K562 (cell line): ENCODE results near the gene ABHD1. TPM values are rescaled to one million over a fixed set of nuclear protein-coding genes. Genes with fewer than 3 reads are reported as not detected.

Experiments
- ATAC-seq: fragments of 200-7000 bp; cut with Tn5 transposase; 3 replicates; pipeline ENCODE4 v1.9.1; 2020; ENCODE audit warnings: moderate library complexity
- BruUV-seq: library from RNA; stranded (reverse); fragments of 400-500 nt; replicated peaks from 2 replicates; lab custom pipeline; 2021; lab: Mats Ljungman, UMichigan
- CTCF ChIA-PET: fragments of 300-600 bp; formaldehyde crosslinking; extraction: SDS; loops from one replicate; lab custom pipeline; 2021; ENCODE audit warnings: low intra/inter-chr PET ratio; lab: Yijun Ruan, JAX
- POLR2A ChIA-PET: fragments of 300-600, 350-650 bp; sonication (Branson Sonifier 250); formaldehyde crosslinking; extraction: SDS; loops from one replicate; lab custom pipeline; 2021; ENCODE audit warnings: antibody characterized with exemption, inconsistent platforms; lab: Yijun Ruan, JAX
- DNase-seq, 4 experiments: peaks; one replicate each; pipeline versions ENCODE4 v3.0.0 to v3.0.0-alpha.2; 2011 to 2018; ENCODE audit warnings: low spot score in 3 of 4, mixed read lengths in 3 of 4; ENCODE audit errors: extremely low read depth in 1 of 4
- FAIRE-seq: peaks from 2 replicates; lab custom pipeline; 2011; peaks lifted over from hg19 to GRCh38; lab: Jason Lieb, UNC
- H2AFZ ChIP-seq: 2 replicates; pipeline ENCODE4 v1.6.0; 2011; ENCODE audit warnings: low read depth, low read length, control low read depth, inconsistent platforms
- H3K27ac ChIP-seq: fragments of 200-600 bp; 3 replicates; pipeline ENCODE4 v1.8.0; 2011; ENCODE audit warnings: low read depth, mild to moderate bottlenecking, control low read depth, inconsistent platforms, low read length, moderate library complexity, mixed read lengths; ENCODE audit errors: extremely low read depth
- H3K27me3 ChIP-seq, 2 experiments: fragments of 300-600 bp in 1 of 2; 2 replicates in 1 of 2; 3 replicates in 1 of 2; pipeline versions ENCODE4 v1.6.0 to v1.8.0; 2011; ENCODE audit warnings: inconsistent platforms in 2 of 2, low read length in 2 of 2, mild to moderate bottlenecking in 1 of 2, mixed read lengths in 1 of 2, moderate library complexity in 1 of 2; ENCODE audit not compliant: control insufficient read depth in 2 of 2, insufficient read depth in 2 of 2
- H3K36me3 ChIP-seq: fragments of 300-600 bp; 3 replicates; pipeline ENCODE4 v1.8.0; 2011; ENCODE audit warnings: mild to moderate bottlenecking, low read length, inconsistent platforms; ENCODE audit not compliant: control insufficient read depth, insufficient read depth
- H3K4me1 ChIP-seq, 2 experiments: fragments of 200-600 bp in 1 of 2; replicated peaks in 1 of 2; 2 replicates in 1 of 2; 3 replicates in 1 of 2; pipeline versions ENCODE4 v1.5.1 to v1.8.0; 2011; ENCODE audit warnings: inconsistent platforms in 2 of 2, low read length in 2 of 2, mild to moderate bottlenecking in 1 of 2, mixed read lengths in 1 of 2, moderate library complexity in 1 of 2; ENCODE audit not compliant: control insufficient read depth in 2 of 2, insufficient read depth in 2 of 2
- H3K4me2 ChIP-seq: 2 replicates; pipeline ENCODE4 v1.6.1; 2011; ENCODE audit warnings: low read length, control low read depth, inconsistent platforms, mixed read lengths; ENCODE audit not compliant: insufficient read depth
- H3K4me3 ChIP-seq: fragments of 200-600 bp; sonication (generic), shearing (Covaris generic); 2 replicates; pipeline ENCODE4 v1.5.1; 2016; ENCODE audit warnings: control low read depth, inconsistent platforms
- H3K79me2 ChIP-seq: fragments of 200-600 bp; 3 replicates; pipeline ENCODE4 v1.8.0; 2011; ENCODE audit warnings: low read length, inconsistent platforms; ENCODE audit not compliant: control insufficient read depth, insufficient read depth
- H3K9ac ChIP-seq, 2 experiments: 2 replicates each; pipeline versions ENCODE4 v1.6.0 to v1.6.1; 2011; ENCODE audit warnings: low read depth in 2 of 2, low read length in 2 of 2, control low read depth in 1 of 2, inconsistent platforms in 1 of 2, mild to moderate bottlenecking in 1 of 2, mixed read lengths in 1 of 2; ENCODE audit not compliant: insufficient read depth in 1 of 2
- H3K9me1 ChIP-seq: one replicate; pipeline ENCODE4 v1.6.0; 2011; ENCODE audit warnings: inconsistent platforms, mild to moderate bottlenecking, low read length, moderate library complexity; ENCODE audit not compliant: control insufficient read depth, insufficient read depth
- H3K9me3 ChIP-seq: replicated peaks from 2 replicates; pipeline ENCODE4 v1.5.1; 2011; ENCODE audit warnings: low read depth, low read length, inconsistent platforms; ENCODE audit not compliant: control insufficient read depth, insufficient read depth
- H4K20me1 ChIP-seq: replicated peaks from 2 replicates; pipeline ENCODE4 v1.6.1; 2011; ENCODE audit warnings: low read length, inconsistent platforms, mixed read lengths; ENCODE audit not compliant: control insufficient read depth, insufficient read depth
- CBX2 ChIP-seq: fragments of 200-600 bp; sonication (generic); IDR thresholded peaks from one replicate; pipeline ENCODE4 v1.6.1; 2012; ENCODE audit warnings: mild to moderate bottlenecking, low read length, inconsistent platforms; ENCODE audit not compliant: insufficient read depth, poor library complexity, severe bottlenecking
- CBX8 ChIP-seq: fragments of 200-600 bp; sonication (generic); IDR thresholded peaks from 2 replicates; pipeline ENCODE4 v1.6.1; 2012; ENCODE audit warnings: borderline replicate concordance, mixed run types, low read depth, mild to moderate bottlenecking, moderate library complexity, mixed read lengths, low read length, control low read depth, inconsistent platforms; ENCODE audit not compliant: poor library complexity, severe bottlenecking; ENCODE audit errors: extremely low read depth
- NR2C2 ChIP-seq, 2 experiments: fragments of 200-800 bp in 1 of 2; sonication (Bioruptor generic) in 1 of 2; sonication (generic) in 1 of 2; formaldehyde crosslinking in 1 of 2; IDR thresholded peaks; 2 replicates each; pipeline versions ENCODE4 v1.6.1 to v1.8.0; 2016 to 2022; ENCODE audit warnings: mild to moderate bottlenecking in 1 of 2, missing compliant biosample characterization in 1 of 2, missing genetic modification characterization in 1 of 2, missing genetic modification reagents in 1 of 2
- WGBS: fragments of 100-300 bp; shearing (Covaris generic); methylation state at CpG from one replicate; pipeline ENCODE4 v1.1.6; 2016; ENCODE audit warnings: low coverage, mixed read lengths; ENCODE audit not compliant: insufficient coverage; ENCODE audit errors: missing lambda C conversion rate; 5-methylcytosine and 5-hydroxymethylcytosine counted together
- in situ Hi-C: fragments of 300-500 bp; cut with MboI; formaldehyde crosslinking; loops from 4 replicates; pipeline ENCODE4 v1.15.0; 2018; ENCODE audit warnings: inconsistent platforms, mixed read lengths
- intact Hi-C: fragments of 100-400 bp; cut with micrococcal nuclease; formaldehyde crosslinking; loops from 2 replicates; pipeline ENCODE4 v1.14.2; 2022
- polyA plus RNA-seq, 8 experiments: library from polyadenylated mRNA; depleted of rRNA in 4 of 8; stranded (reverse) in 5 of 8; unstranded in 3 of 8; fragments of >200 nt; fragmentation: Nextera tagmentation in 2 of 8; fragmentation: Illumina TruSeq in 1 of 8; extraction: Ambion mirVana in 2 of 8; extraction: Trizol in 1 of 8; gene quantifications; 2 replicates each; pipeline versions ENCODE4 v1.2.1 to v1.2.3, GENCODE V29; 2011 to 2014; ENCODE audit warnings: inconsistent platforms in 1 of 8, missing spikeins in 1 of 8
- total RNA-seq, 7 experiments: library from RNA; depleted of rRNA in 6 of 7; stranded (reverse); fragments of >200 nt in 6 of 7; fragmentation: Illumina TruSeq in 2 of 7; extraction: Trizol in 2 of 7; gene quantifications; 2 replicates each; pipeline versions ENCODE4 v1.2.1 to v1.2.3, GENCODE V29; 2011 to 2021; ENCODE audit warnings: low replicate concordance in 1 of 7

Gene ABHD1
- total and polyA plus RNA-seq, 9 of the 15 experiments (the other 6 are each of a cell fraction or from before 2014, with no cell fraction given) = 0.10 to 0.16 (median 0.11) TPM; not detected in 5

DNA sequence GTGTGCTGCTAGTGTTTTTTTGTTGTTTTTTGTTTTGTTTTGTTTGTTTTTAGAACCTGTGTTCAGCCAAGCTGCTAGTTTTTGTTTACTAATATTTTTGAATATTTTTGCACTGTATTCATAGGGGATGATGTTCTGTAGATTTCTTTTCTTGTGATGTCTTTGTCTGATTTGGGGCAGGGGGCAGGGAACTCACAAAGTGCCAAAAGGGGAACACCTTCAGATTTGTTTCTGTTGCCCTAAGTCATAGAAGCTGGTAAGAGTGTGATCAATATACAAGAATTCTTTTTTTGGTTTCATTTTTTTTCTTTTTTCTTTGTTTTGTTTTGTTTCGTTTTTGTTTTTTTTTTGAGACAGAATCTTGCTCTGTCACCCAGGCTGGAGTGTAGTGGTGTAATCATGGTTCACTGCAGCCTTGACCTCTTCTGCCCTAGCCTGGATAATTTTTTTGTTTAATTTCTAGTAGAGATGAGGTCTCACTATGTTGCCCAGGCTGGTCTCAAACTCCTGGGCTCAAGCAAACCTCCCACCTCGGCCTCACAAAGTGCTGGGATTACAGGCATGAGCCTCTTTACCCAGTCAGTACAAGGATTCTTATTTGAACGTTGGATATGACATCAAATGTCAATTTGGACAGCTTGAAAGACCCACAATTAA is 55.9 kb downstream of the ABHD1 start:
- POLR2A ChIA-PET = no interaction called here
- no peak overlapping the region for H3K9ac ChIP-seq
- H3K4me2 ChIP-seq = no peak overlapping the region
- H3K9me1 ChIP-seq = no peaks in the 10 kb centered on the region
- H3K4me3 ChIP-seq = no peak overlapping the region
- no peak for FAIRE-seq
- H3K79me2 ChIP-seq = no peaks in the 10 kb centered on the region
- no peak overlapping the region for H2AFZ ChIP-seq
- peak; percentile 91 for TF ChIP-seq CBX2
- peak; percentile 90 for TF ChIP-seq CBX8
- no peak for TF ChIP-seq NR2C2 (CRISPR knock-in tag; IDR thresholded peaks at IDR 0.05)
- TF ChIP-seq NR2C2 (tag; IDR thresholded peaks at IDR 0.05) = no peak
- TF ChIP-seq, all 486 proteins: peak for 2
- Histone ChIP-seq H3K9me3 (no peaks in the 10 kb centered on the region), H3K4me1 (no peaks in the 10 kb centered on the region), H3K36me3 (no peaks in the 10 kb centered on the region), H3K27ac (no peak overlapping the region), H4K20me1 (no peaks in the 10 kb centered on the region), H3K27me3 (peaks cover 12 to 24% of the 10 kb centered on the region in 2 experiments; a peak in 4 of 5 replicates)
- intact Hi-C loops (no loop called here), in situ Hi-C loops (no loop called here)
- BruUV-seq = no TSS peak
- WGBS = 2% methylated on average over 3 of the region's 3 CpGs
- CTCF ChIA-PET = no interaction called here
- DNase-seq (no peak), ATAC-seq (no peak)

Other genes starting within 250 kb of the ABHD1 start
Only the 7 nearest of the 21 such genes appear.
- 186 and 199 TPM in 2 replicates for gene OST4, start 52.2 kb upstream of the ABHD1 start, total RNA-seq (2014; rRNA removed)
- gene OST4, start 52.2 kb upstream of the ABHD1 start, total RNA-seq (2014; rRNA removed; fragmentation: Illumina TruSeq; extraction: Trizol) = 263 and 292 TPM in 2 replicates
- 335 and 366 TPM in 2 replicates for gene OST4, start 52.2 kb upstream of the ABHD1 start, total RNA-seq (2015; rRNA removed; fragmentation: Illumina TruSeq; extraction: Trizol)
- gene OST4, start 52.2 kb upstream of the ABHD1 start, total RNA-seq (2021) = 239 and 266 TPM in 2 replicates
- 328 and 435 TPM in 2 replicates for gene OST4, start 52.2 kb upstream of the ABHD1 start, polyA plus RNA-seq (2011; rRNA removed)
- gene OST4, start 52.2 kb upstream of the ABHD1 start, polyA plus RNA-seq (2014; fragmentation: Illumina TruSeq; extraction: Trizol) = 503 and 545 TPM in 2 replicates
- gene OST4, start 52.2 kb upstream of the ABHD1 start, polyA plus RNA-seq (2014; fragmentation: Nextera tagmentation; extraction: Ambion mirVana) = 1,000 to 10,000 TPM; 1,144 to 1,155 TPM
- 355 and 369 TPM in 2 replicates for gene OST4, start 52.2 kb upstream of the ABHD1 start, polyA plus RNA-seq (2014; rRNA removed)
- 2.2 and 2.7 TPM in 2 replicates for gene EMILIN1, start 45.2 kb upstream of the ABHD1 start, total RNA-seq (2014; rRNA removed)
- 0.04 TPM in 1 of 2 replicates, not detected in the other for gene EMILIN1, start 45.2 kb upstream of the ABHD1 start, total RNA-seq (2014; rRNA removed; fragmentation: Illumina TruSeq; extraction: Trizol)
- gene EMILIN1, start 45.2 kb upstream of the ABHD1 start, total RNA-seq (2015; rRNA removed; fragmentation: Illumina TruSeq; extraction: Trizol) = 0.54 and 0.75 TPM in 2 replicates
- gene EMILIN1, start 45.2 kb upstream of the ABHD1 start, total RNA-seq (2021) = 1.0 and 1.5 TPM in 2 replicates
- gene EMILIN1, start 45.2 kb upstream of the ABHD1 start, polyA plus RNA-seq (2011; rRNA removed) = 0.24 and 0.43 TPM in 2 replicates
- gene EMILIN1, start 45.2 kb upstream of the ABHD1 start, polyA plus RNA-seq (2014; fragmentation: Illumina TruSeq; extraction: Trizol) = 0.06 and 0.37 TPM in 2 replicates
- not detected for gene EMILIN1, start 45.2 kb upstream of the ABHD1 start, polyA plus RNA-seq (2014; fragmentation: Nextera tagmentation; extraction: Ambion mirVana)
- 0.94 and 1.1 TPM in 2 replicates for gene EMILIN1, start 45.2 kb upstream of the ABHD1 start, polyA plus RNA-seq (2014; rRNA removed)
- gene KHK, start 37.0 kb upstream of the ABHD1 start, total RNA-seq (2014; rRNA removed) = 5.8 and 9.8 TPM in 2 replicates
- gene KHK, start 37.0 kb upstream of the ABHD1 start, total RNA-seq (2014; rRNA removed; fragmentation: Illumina TruSeq; extraction: Trizol) = 2.4 and 3.6 TPM in 2 replicates
- 8.8 and 9.2 TPM in 2 replicates for gene KHK, start 37.0 kb upstream of the ABHD1 start, total RNA-seq (2015; rRNA removed; fragmentation: Illumina TruSeq; extraction: Trizol)
- gene KHK, start 37.0 kb upstream of the ABHD1 start, total RNA-seq (2021) = 10.7 and 13.2 TPM in 2 replicates
- gene KHK, start 37.0 kb upstream of the ABHD1 start, polyA plus RNA-seq (2011; rRNA removed) = 3.4 and 3.7 TPM in 2 replicates
- gene KHK, start 37.0 kb upstream of the ABHD1 start, polyA plus RNA-seq (2014; fragmentation: Illumina TruSeq; extraction: Trizol) = 6.2 TPM in 2 replicates
- 1 to 10 TPM; 1.5 to 2.7 TPM for gene KHK, start 37.0 kb upstream of the ABHD1 start, polyA plus RNA-seq (2014; fragmentation: Nextera tagmentation; extraction: Ambion mirVana)
- gene KHK, start 37.0 kb upstream of the ABHD1 start, polyA plus RNA-seq (2014; rRNA removed) = 4.8 and 5.2 TPM in 2 replicates
- 0.50 and 0.53 TPM in 2 replicates for gene CGREF1, start 4.7 kb upstream of the ABHD1 start, total RNA-seq (2014; rRNA removed)
- 0.29 and 0.33 TPM in 2 replicates for gene CGREF1, start 4.7 kb upstream of the ABHD1 start, total RNA-seq (2014; rRNA removed; fragmentation: Illumina TruSeq; extraction: Trizol)
- 0.22 and 0.41 TPM in 2 replicates for gene CGREF1, start 4.7 kb upstream of the ABHD1 start, total RNA-seq (2015; rRNA removed; fragmentation: Illumina TruSeq; extraction: Trizol)
- 0.44 and 0.72 TPM in 2 replicates for gene CGREF1, start 4.7 kb upstream of the ABHD1 start, total RNA-seq (2021)
- gene CGREF1, start 4.7 kb upstream of the ABHD1 start, polyA plus RNA-seq (2011; rRNA removed) = 0.24 and 0.49 TPM in 2 replicates
- gene CGREF1, start 4.7 kb upstream of the ABHD1 start, polyA plus RNA-seq (2014; fragmentation: Illumina TruSeq; extraction: Trizol) = 0.37 and 0.42 TPM in 2 replicates
- gene CGREF1, start 4.7 kb upstream of the ABHD1 start, polyA plus RNA-seq (2014; fragmentation: Nextera tagmentation; extraction: Ambion mirVana) = under 1 TPM; 0.07 to 0.10 TPM
- 0.41 and 0.88 TPM in 2 replicates for gene CGREF1, start 4.7 kb upstream of the ABHD1 start, polyA plus RNA-seq (2014; rRNA removed)
- 67.2 and 83.1 TPM in 2 replicates for gene PREB, start 10.8 kb downstream of the ABHD1 start, total RNA-seq (2014; rRNA removed)
- 32.5 and 44.3 TPM in 2 replicates for gene PREB, start 10.8 kb downstream of the ABHD1 start, total RNA-seq (2014; rRNA removed; fragmentation: Illumina TruSeq; extraction: Trizol)
- 60.9 and 62.3 TPM in 2 replicates for gene PREB, start 10.8 kb downstream of the ABHD1 start, total RNA-seq (2015; rRNA removed; fragmentation: Illumina TruSeq; extraction: Trizol)
- gene PREB, start 10.8 kb downstream of the ABHD1 start, total RNA-seq (2021) = 74.8 and 79.1 TPM in 2 replicates
- gene PREB, start 10.8 kb downstream of the ABHD1 start, polyA plus RNA-seq (2011; rRNA removed) = 77.9 and 87.2 TPM in 2 replicates
- 78.8 and 84.2 TPM in 2 replicates for gene PREB, start 10.8 kb downstream of the ABHD1 start, polyA plus RNA-seq (2014; fragmentation: Illumina TruSeq; extraction: Trizol)
- 10 to 100 TPM; 35.1 to 35.4 TPM for gene PREB, start 10.8 kb downstream of the ABHD1 start, polyA plus RNA-seq (2014; fragmentation: Nextera tagmentation; extraction: Ambion mirVana)
- gene PREB, start 10.8 kb downstream of the ABHD1 start, polyA plus RNA-seq (2014; rRNA removed) = 74.8 and 78.8 TPM in 2 replicates
- not detected in 2 replicates for gene PRR30, start 15.6 kb downstream of the ABHD1 start, total RNA-seq (2014; rRNA removed)
- gene PRR30, start 15.6 kb downstream of the ABHD1 start, total RNA-seq (2014; rRNA removed; fragmentation: Illumina TruSeq; extraction: Trizol) = not detected in 2 replicates
- not detected in 2 replicates for gene PRR30, start 15.6 kb downstream of the ABHD1 start, total RNA-seq (2015; rRNA removed; fragmentation: Illumina TruSeq; extraction: Trizol)
- gene PRR30, start 15.6 kb downstream of the ABHD1 start, total RNA-seq (2021) = not detected in 2 replicates
- gene PRR30, start 15.6 kb downstream of the ABHD1 start, polyA plus RNA-seq (2011; rRNA removed) = not detected in 2 replicates
- gene PRR30, start 15.6 kb downstream of the ABHD1 start, polyA plus RNA-seq (2014; fragmentation: Illumina TruSeq; extraction: Trizol) = not detected in 2 replicates
- gene PRR30, start 15.6 kb downstream of the ABHD1 start, polyA plus RNA-seq (2014; fragmentation: Nextera tagmentation; extraction: Ambion mirVana) = not detected
- gene PRR30, start 15.6 kb downstream of the ABHD1 start, polyA plus RNA-seq (2014; rRNA removed) = not detected in 2 replicates
- not detected in 2 replicates for gene TCF23, start 25.2 kb downstream of the ABHD1 start, total RNA-seq (2014; rRNA removed)
- gene TCF23, start 25.2 kb downstream of the ABHD1 start, total RNA-seq (2014; rRNA removed; fragmentation: Illumina TruSeq; extraction: Trizol) = 0.03 TPM in 1 of 2 replicates, not detected in the other
- gene TCF23, start 25.2 kb downstream of the ABHD1 start, total RNA-seq (2015; rRNA removed; fragmentation: Illumina TruSeq; extraction: Trizol) = 0.07 TPM in 1 of 2 replicates, not detected in the other
- gene TCF23, start 25.2 kb downstream of the ABHD1 start, total RNA-seq (2021) = not detected in 2 replicates
- gene TCF23, start 25.2 kb downstream of the ABHD1 start, polyA plus RNA-seq (2011; rRNA removed) = not detected in 2 replicates
- not detected in 2 replicates for gene TCF23, start 25.2 kb downstream of the ABHD1 start, polyA plus RNA-seq (2014; fragmentation: Illumina TruSeq; extraction: Trizol)
- gene TCF23, start 25.2 kb downstream of the ABHD1 start, polyA plus RNA-seq (2014; fragmentation: Nextera tagmentation; extraction: Ambion mirVana) = not detected
- gene TCF23, start 25.2 kb downstream of the ABHD1 start, polyA plus RNA-seq (2014; rRNA removed) = not detected in 2 replicates